K562 (cell line): Measurements from ENCODE around the gene GP2. TPM values are rescaled to one million over a fixed set of nuclear protein-coding genes. Genes with fewer than 3 reads are reported as not detected.

Experiments
- ATAC-seq: fragments of 200-7000 bp; cut with Tn5 transposase; 3 replicates; pipeline ENCODE4 v1.9.1; 2020; ENCODE audit warnings: moderate library complexity
- BruUV-seq: library from RNA; stranded (reverse); fragments of 400-500 nt; replicated peaks from 2 replicates; lab custom pipeline; 2021; lab: Mats Ljungman, UMichigan
- CTCF ChIA-PET: fragments of 300-600 bp; formaldehyde crosslinking; extraction: SDS; loops from one replicate; lab custom pipeline; 2021; ENCODE audit warnings: low intra/inter-chr PET ratio; lab: Yijun Ruan, JAX
- POLR2A ChIA-PET: fragments of 300-600, 350-650 bp; sonication (Branson Sonifier 250); formaldehyde crosslinking; extraction: SDS; loops from one replicate; lab custom pipeline; 2021; ENCODE audit warnings: antibody characterized with exemption, inconsistent platforms; lab: Yijun Ruan, JAX
- DNase-seq, 4 experiments: peaks; one replicate each; pipeline versions ENCODE4 v3.0.0 to v3.0.0-alpha.2; 2011 to 2018; ENCODE audit warnings: low spot score in 3 of 4, mixed read lengths in 3 of 4; ENCODE audit errors: extremely low read depth in 1 of 4
- FAIRE-seq: peaks from 2 replicates; lab custom pipeline; 2011; peaks lifted over from hg19 to GRCh38; lab: Jason Lieb, UNC
- H2AFZ ChIP-seq: 2 replicates; pipeline ENCODE4 v1.6.0; 2011; ENCODE audit warnings: low read depth, low read length, control low read depth, inconsistent platforms
- H3K27ac ChIP-seq: fragments of 200-600 bp; 3 replicates; pipeline ENCODE4 v1.8.0; 2011; ENCODE audit warnings: low read depth, mild to moderate bottlenecking, control low read depth, inconsistent platforms, low read length, moderate library complexity, mixed read lengths; ENCODE audit errors: extremely low read depth
- H3K27me3 ChIP-seq, 2 experiments: fragments of 300-600 bp in 1 of 2; 2 replicates in 1 of 2; 3 replicates in 1 of 2; pipeline versions ENCODE4 v1.6.0 to v1.8.0; 2011; ENCODE audit warnings: inconsistent platforms in 2 of 2, low read length in 2 of 2, mild to moderate bottlenecking in 1 of 2, mixed read lengths in 1 of 2, moderate library complexity in 1 of 2; ENCODE audit not compliant: control insufficient read depth in 2 of 2, insufficient read depth in 2 of 2
- H3K36me3 ChIP-seq: fragments of 300-600 bp; 3 replicates; pipeline ENCODE4 v1.8.0; 2011; ENCODE audit warnings: mild to moderate bottlenecking, low read length, inconsistent platforms; ENCODE audit not compliant: control insufficient read depth, insufficient read depth
- H3K4me1 ChIP-seq, 2 experiments: fragments of 200-600 bp in 1 of 2; replicated peaks in 1 of 2; 2 replicates in 1 of 2; 3 replicates in 1 of 2; pipeline versions ENCODE4 v1.5.1 to v1.8.0; 2011; ENCODE audit warnings: inconsistent platforms in 2 of 2, low read length in 2 of 2, mild to moderate bottlenecking in 1 of 2, mixed read lengths in 1 of 2, moderate library complexity in 1 of 2; ENCODE audit not compliant: control insufficient read depth in 2 of 2, insufficient read depth in 2 of 2
- H3K4me2 ChIP-seq: 2 replicates; pipeline ENCODE4 v1.6.1; 2011; ENCODE audit warnings: low read length, control low read depth, inconsistent platforms, mixed read lengths; ENCODE audit not compliant: insufficient read depth
- H3K4me3 ChIP-seq: fragments of 200-600 bp; sonication (generic), shearing (Covaris generic); 2 replicates; pipeline ENCODE4 v1.5.1; 2016; ENCODE audit warnings: control low read depth, inconsistent platforms
- H3K79me2 ChIP-seq: fragments of 200-600 bp; 3 replicates; pipeline ENCODE4 v1.8.0; 2011; ENCODE audit warnings: low read length, inconsistent platforms; ENCODE audit not compliant: control insufficient read depth, insufficient read depth
- H3K9ac ChIP-seq, 2 experiments: 2 replicates each; pipeline versions ENCODE4 v1.6.0 to v1.6.1; 2011; ENCODE audit warnings: low read depth in 2 of 2, low read length in 2 of 2, control low read depth in 1 of 2, inconsistent platforms in 1 of 2, mild to moderate bottlenecking in 1 of 2, mixed read lengths in 1 of 2; ENCODE audit not compliant: insufficient read depth in 1 of 2
- H3K9me1 ChIP-seq: one replicate; pipeline ENCODE4 v1.6.0; 2011; ENCODE audit warnings: inconsistent platforms, mild to moderate bottlenecking, low read length, moderate library complexity; ENCODE audit not compliant: control insufficient read depth, insufficient read depth
- H3K9me3 ChIP-seq: replicated peaks from 2 replicates; pipeline ENCODE4 v1.5.1; 2011; ENCODE audit warnings: low read depth, low read length, inconsistent platforms; ENCODE audit not compliant: control insufficient read depth, insufficient read depth
- H4K20me1 ChIP-seq: replicated peaks from 2 replicates; pipeline ENCODE4 v1.6.1; 2011; ENCODE audit warnings: low read length, inconsistent platforms, mixed read lengths; ENCODE audit not compliant: control insufficient read depth, insufficient read depth
- EHMT2 ChIP-seq: fragments of 450-650 bp; IDR thresholded peaks from 2 replicates; pipeline ENCODE4 v1.6.1; 2018; ENCODE audit warnings: antibody characterized with exemption
- KAT2B ChIP-seq: IDR thresholded peaks from one replicate; pipeline ENCODE4 v1.6.1; 2012; ENCODE audit warnings: low read depth, mild to moderate bottlenecking, control low read depth, inconsistent platforms, low read length, moderate library complexity
- MIER1 ChIP-seq: fragments of 450-650 bp; IDR thresholded peaks from 2 replicates; pipeline ENCODE4 v1.6.1; 2016; ENCODE audit warnings: antibody characterized with exemption, mild to moderate bottlenecking, low read depth
- NCOA1 ChIP-seq: fragments of 450-650 bp; IDR thresholded peaks from 2 replicates; pipeline ENCODE4 v1.6.1; 2016; ENCODE audit warnings: low read depth
- NFRKB ChIP-seq: fragments of 450-650 bp; IDR thresholded peaks from 2 replicates; pipeline ENCODE4 v1.6.1; 2016; ENCODE audit warnings: low read depth
- REST ChIP-seq, 2 experiments: fragments of 450-650 bp; formaldehyde crosslinking in 1 of 2; IDR thresholded peaks; 2 replicates each; pipeline versions ENCODE4 v1.4.0 to v1.6.1; 2014 to 2020; ENCODE audit warnings: mild to moderate bottlenecking in 2 of 2, borderline replicate concordance in 1 of 2, low read depth in 1 of 2
- WGBS: fragments of 100-300 bp; shearing (Covaris generic); methylation state at CpG from one replicate; pipeline ENCODE4 v1.1.6; 2016; ENCODE audit warnings: low coverage, mixed read lengths; ENCODE audit not compliant: insufficient coverage; ENCODE audit errors: missing lambda C conversion rate; 5-methylcytosine and 5-hydroxymethylcytosine counted together
- in situ Hi-C: fragments of 300-500 bp; cut with MboI; formaldehyde crosslinking; loops from 4 replicates; pipeline ENCODE4 v1.15.0; 2018; ENCODE audit warnings: inconsistent platforms, mixed read lengths
- intact Hi-C: fragments of 100-400 bp; cut with micrococcal nuclease; formaldehyde crosslinking; loops from 2 replicates; pipeline ENCODE4 v1.14.2; 2022
- polyA plus RNA-seq, 8 experiments: library from polyadenylated mRNA; depleted of rRNA in 4 of 8; stranded (reverse) in 5 of 8; unstranded in 3 of 8; fragments of >200 nt; fragmentation: Nextera tagmentation in 2 of 8; fragmentation: Illumina TruSeq in 1 of 8; extraction: Ambion mirVana in 2 of 8; extraction: Trizol in 1 of 8; gene quantifications; 2 replicates each; pipeline versions ENCODE4 v1.2.1 to v1.2.3, GENCODE V29; 2011 to 2014; ENCODE audit warnings: inconsistent platforms in 1 of 8, missing spikeins in 1 of 8
- total RNA-seq, 7 experiments: library from RNA; depleted of rRNA in 6 of 7; stranded (reverse); fragments of >200 nt in 6 of 7; fragmentation: Illumina TruSeq in 2 of 7; extraction: Trizol in 2 of 7; gene quantifications; 2 replicates each; pipeline versions ENCODE4 v1.2.1 to v1.2.3, GENCODE V29; 2011 to 2021; ENCODE audit warnings: low replicate concordance in 1 of 7

GP2 gene
- total and polyA plus RNA-seq, 9 of the 15 experiments (the other 6 are each of a cell fraction or from before 2014, with no cell fraction given), result 5.9 TPM; not detected in 8

GRCh38 chr16:20271893-20272292 lies 55.4 kb downstream of the GP2 start:
- WGBS, result 0% methylated on average over 2 of the region's 2 CpGs
- no peak for ATAC-seq
- no peak overlapping the region for H2AFZ ChIP-seq
- in situ Hi-C loops, result no loop called here
- FAIRE-seq, result no peak
- H3K4me1 ChIP-seq, result no peaks in the 10 kb centered on the region
- H3K27ac ChIP-seq, result no peak overlapping the region
- H3K79me2 ChIP-seq, result no peaks in the 10 kb centered on the region
- DNase-seq, result no peak
- no peaks in the 10 kb centered on the region for H3K36me3 ChIP-seq
- CTCF ChIA-PET, result no interaction called here
- no peaks in the 10 kb centered on the region; the same call in 1 of the 2 replicates for H4K20me1 ChIP-seq
- no peak overlapping the region for H3K4me3 ChIP-seq
- H3K4me2 ChIP-seq, result no peak overlapping the region
- H3K9ac ChIP-seq, result no peak overlapping the region
- H3K9me1 ChIP-seq, result no peaks in the 10 kb centered on the region
- POLR2A ChIA-PET, result no interaction called here
- intact Hi-C loops, result no loop called here
- BruUV-seq, result no TSS peak
- peak; percentile 96 for TF ChIP-seq REST (IDR thresholded peaks at IDR 0.05; ENCODE audit: borderline replicate concordance)
- TF ChIP-seq REST (CRISPR knock-in tag; IDR thresholded peaks at IDR 0.05; ENCODE audit: low read depth), result no peak
- TF ChIP-seq NCOA1, result no peak
- TF ChIP-seq EHMT2, result peak; percentile 87
- no peak for TF ChIP-seq KAT2B
- peak; percentile 81 for TF ChIP-seq MIER1
- no peak for TF ChIP-seq NFRKB
- no peaks in the 10 kb centered on the region; a peak in 1 of 5 replicates for H3K27me3 ChIP-seq
- no peaks in the 10 kb centered on the region for H3K9me3 ChIP-seq
